Small intestine (tissue), 7 donors: ENCODE measurements around the gene WEE1. TPM values are rescaled to one million over a fixed set of nuclear protein-coding genes. Genes with fewer than 3 reads are reported as not detected.
"Not testable (repeated sequence)": the region's sequence is repeated elsewhere in the genome, so short reads cannot be mapped to it uniquely, and the experiment has no call there.

Source experiments
- DNase-seq, 2 donors: peaks; one replicate each; pipeline versions ENCODE4 v3.0.0 to v3.0.0-alpha.2; 2013
- FAIRE-seq: peaks from 2 replicates; lab custom pipeline; 2012; peaks lifted over from hg19 to GRCh38; lab: Jason Lieb, UNC
- H3K27ac ChIP-seq, 3 donors: one replicate each; pipeline ENCODE4 v1.5.1; 2013; ENCODE audit warnings: low read length in 2 of 3, mild to moderate bottlenecking in 2 of 3, control low read depth in 1 of 3, inconsistent platforms in 1 of 3, low read depth in 1 of 3, moderate library complexity in 1 of 3
- H3K27me3 ChIP-seq, 3 donors: one replicate each; pipeline ENCODE4 v1.6.1; 2013; ENCODE audit warnings: low read length in 3 of 3, inconsistent platforms in 1 of 3; ENCODE audit not compliant: control insufficient read depth in 3 of 3, insufficient read depth in 3 of 3
- H3K36me3 ChIP-seq, 3 donors: one replicate each; pipeline ENCODE4 v1.6.1; 2013; ENCODE audit warnings: low read length in 3 of 3, inconsistent platforms in 1 of 3, low read depth in 1 of 3, mild to moderate bottlenecking in 1 of 3, moderate library complexity in 1 of 3; ENCODE audit not compliant: control insufficient read depth in 3 of 3, insufficient read depth in 2 of 3
- H3K4me1 ChIP-seq, 3 donors: one replicate each; pipeline ENCODE4 v1.6.1; 2013; ENCODE audit warnings: low read length in 2 of 3, inconsistent platforms in 1 of 3, low read depth in 1 of 3, mild to moderate bottlenecking in 1 of 3, moderate library complexity in 1 of 3; ENCODE audit not compliant: control insufficient read depth in 3 of 3, insufficient read depth in 2 of 3
- H3K4me3 ChIP-seq, 3 donors: one replicate each; pipeline ENCODE4 v1.5.1; 2013; ENCODE audit warnings: low read length in 3 of 3, control low read depth in 1 of 3, inconsistent platforms in 1 of 3, low read depth in 1 of 3, mild to moderate bottlenecking in 1 of 3, moderate library complexity in 1 of 3
- H3K9me3 ChIP-seq, 2 donors: one replicate each; pipeline ENCODE4 v1.6.1; 2013; ENCODE audit warnings: low read depth in 1 of 2, low read length in 1 of 2; ENCODE audit not compliant: control insufficient read depth in 2 of 2, insufficient read depth in 1 of 2
- WGBS, 3 donors: extraction: QIAGEN DNeasy Blood & Tissue Kit; methylation state at CpG; one replicate each; pipeline ENCODE4 v1.1.7; 2013; 5-methylcytosine and 5-hydroxymethylcytosine counted together
- polyA plus RNA-seq, 4 donors: library from polyadenylated mRNA; stranded (reverse) in 3 of 4; unstranded in 1 of 4; fragments of 200-250 nt in 3 of 4; fragments of 120-200 nt in 1 of 4; gene quantifications; one replicate each; pipeline versions ENCODE4 v1.2.1 to v1.2.3, GENCODE V29; 2013
- donor health status: healthy with polysubstance abuse.
- donor health status: control.
- donor health status: control.
- donor health status: Bipolar disorder and iron deficiency.
- donor health status: healthy.

WEE1 gene
- polyA plus RNA-seq, 4 donors: 4.6 to 71.3 (median 8.0) TPM

DNA sequence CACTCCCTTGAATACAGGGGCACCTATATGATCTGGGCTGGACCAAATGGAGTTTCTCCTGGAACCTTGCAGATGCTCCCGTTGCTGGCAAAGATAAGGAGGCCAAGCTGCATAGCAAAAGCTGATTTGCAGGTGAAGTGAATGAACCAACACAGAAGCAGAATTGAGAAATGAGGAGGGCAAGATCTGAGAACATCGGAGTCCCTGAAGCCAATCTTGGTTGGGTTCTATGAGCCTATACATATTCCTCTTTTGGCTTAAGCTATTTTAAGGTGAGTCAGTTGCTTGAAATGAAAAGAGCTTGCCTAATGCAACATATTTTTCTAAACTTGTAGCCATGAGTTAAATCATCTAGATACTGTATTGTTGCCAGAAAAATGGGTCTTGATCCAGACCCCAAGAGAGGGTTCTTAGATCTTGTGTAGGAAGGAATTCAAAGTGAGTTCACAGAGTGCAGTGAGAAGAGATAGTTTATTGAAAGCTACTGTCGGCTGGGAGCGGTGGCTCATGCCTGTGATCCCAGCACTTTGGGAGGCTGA, 23.5 kb downstream of the WEE1 start:
- WGBS, 3 donors: 77 to 84% (median 77%) methylated on average over 4 of the region's 4 CpGs
- DNase-seq: no peak

DNA sequence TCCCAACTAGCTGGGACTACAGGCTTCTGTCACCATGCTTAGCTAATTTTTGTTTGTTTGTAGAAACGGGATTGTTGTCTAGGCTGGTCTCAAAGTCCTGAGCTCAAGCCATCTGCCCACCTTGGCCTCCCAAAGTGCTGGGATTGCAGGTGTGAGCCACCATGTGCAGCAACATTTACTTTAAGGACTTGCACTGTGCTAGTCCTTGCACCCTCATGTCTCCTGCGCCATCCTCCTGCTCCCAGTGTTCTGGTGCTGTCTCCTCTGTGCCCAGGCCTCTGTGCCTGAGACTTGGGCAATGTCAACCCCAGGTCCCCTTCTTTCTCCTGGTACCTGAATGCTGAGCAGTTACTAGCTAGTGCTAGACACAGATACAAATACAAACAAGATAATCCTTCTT, 26.7 kb downstream of the WEE1 start:
- no peak overlapping the region for H3K27ac ChIP-seq
- H3K4me1 ChIP-seq: peaks cover 0 to 9% (median 3%) of the 10 kb centered on the region in 3 donors
- FAIRE-seq: no peak
- 67 to 87% (median 69%) methylated on average over 2 of the region's 2 CpGs for WGBS, 3 donors
- H3K4me3 ChIP-seq: no peak overlapping the region
- H3K27me3 ChIP-seq: no peaks in the 10 kb centered on the region
- no peaks in the 10 kb centered on the region for H3K36me3 ChIP-seq
- DNase-seq: no peak
- H3K9me3 ChIP-seq: no peaks in the 10 kb centered on the region

More for the DNA sequence above, 23.5 kb downstream of the WEE1 start:
- Histone ChIP-seq H3K4me1 (peaks cover 0 to 9% (median 3%) of the 10 kb centered on the region in 3 donors), H3K9me3 (no peaks in the 10 kb centered on the region), H3K27ac (no peak overlapping the region), H3K36me3 (no peaks in the 10 kb centered on the region), H3K27me3 (no peaks in the 10 kb centered on the region), H3K4me3 (no peak overlapping the region)
- no peak for FAIRE-seq

DNA sequence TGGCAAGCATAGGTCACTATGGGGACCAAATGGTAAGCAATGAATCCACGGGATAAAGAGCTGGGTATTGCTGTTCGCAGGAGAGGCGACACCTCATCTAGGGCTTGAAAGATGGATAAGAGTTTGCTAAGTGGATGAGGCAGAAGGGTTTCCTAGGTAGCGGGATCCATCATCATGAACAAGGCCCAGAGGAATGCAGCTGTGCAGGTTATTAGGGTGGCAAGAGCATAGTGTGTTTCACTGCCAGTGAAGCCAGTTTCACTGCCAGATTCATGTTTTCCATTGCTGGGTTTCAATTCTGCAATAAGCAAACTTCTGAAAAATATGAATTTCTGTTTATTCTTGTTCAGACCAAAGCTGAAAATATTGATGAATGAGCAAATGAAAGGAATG, 27.2 kb downstream of the WEE1 start:
- H3K27ac ChIP-seq: no peak overlapping the region
- 91 to 92% (median 91%) methylated on average over 4 of the region's 4 CpGs for WGBS, 3 donors
- no peak overlapping the region for H3K4me3 ChIP-seq
- no peak for FAIRE-seq
- H3K4me1 ChIP-seq: peaks cover 0 to 9% (median 3%) of the 10 kb centered on the region in 3 donors
- no peaks in the 10 kb centered on the region for H3K9me3 ChIP-seq
- DNase-seq: no peak
- H3K36me3 ChIP-seq: no peaks in the 10 kb centered on the region
- H3K27me3 ChIP-seq: no peaks in the 10 kb centered on the region

DNA sequence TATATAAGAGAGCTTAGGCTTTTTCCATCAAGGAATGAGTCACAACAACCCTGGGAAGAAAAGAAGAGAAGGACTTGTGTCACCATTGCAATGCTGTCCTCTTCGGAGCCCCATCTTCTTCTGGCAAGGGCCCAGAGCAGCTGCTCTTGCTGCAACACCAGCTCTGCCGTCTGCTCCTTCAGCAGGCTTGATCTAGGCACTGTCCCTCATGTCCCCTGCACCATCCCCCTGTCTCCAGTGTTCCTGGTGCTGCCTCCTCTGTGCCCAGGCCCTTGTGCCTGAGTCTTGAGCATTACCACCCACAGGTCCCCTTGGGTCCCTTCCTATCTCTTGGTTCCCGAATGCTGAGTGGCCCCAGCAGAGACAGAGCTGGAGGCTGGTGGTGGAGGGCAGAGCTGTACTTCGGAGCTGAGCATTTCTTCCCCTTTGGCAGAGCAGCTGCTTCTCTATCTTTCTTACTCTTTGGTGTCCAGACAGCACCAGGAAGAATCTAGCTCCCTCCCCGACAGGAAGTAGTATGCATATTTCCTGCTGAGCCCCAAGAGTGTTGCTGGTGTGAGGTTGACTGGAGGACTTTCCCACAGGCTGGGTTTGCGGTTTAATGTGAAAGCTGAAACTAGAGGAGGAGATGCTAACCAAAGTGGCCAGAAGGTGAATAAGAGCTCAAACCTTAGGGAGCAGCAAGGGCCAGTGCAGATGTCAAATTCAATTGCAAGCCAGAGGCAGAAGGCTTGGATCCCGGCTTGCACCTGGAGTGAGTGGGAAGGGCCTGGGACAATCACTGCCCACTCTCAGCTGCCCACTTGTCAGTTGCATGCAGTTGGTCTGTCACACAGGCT, 27.8 kb downstream of the WEE1 start:
- H3K27ac ChIP-seq: peak overlapping the region in 2 of 3 donors; percentile 33 to 90
- H3K27me3 ChIP-seq: peaks cover 0 to 2% (median 0%) of the 10 kb centered on the region in 3 donors
- 41 to 53% (median 51%) methylated on average over 7 of the region's 7 CpGs for WGBS, 3 donors
- FAIRE-seq (no peak), DNase-seq (peak in 1 of 2 donors; percentile 37)
- H3K9me3 ChIP-seq: no peaks in the 10 kb centered on the region
- peaks cover 0 to 9% (median 3%) of the 10 kb centered on the region in 3 donors for H3K4me1 ChIP-seq
- no peak overlapping the region for H3K4me3 ChIP-seq
- no peaks in the 10 kb centered on the region for H3K36me3 ChIP-seq

DNA sequence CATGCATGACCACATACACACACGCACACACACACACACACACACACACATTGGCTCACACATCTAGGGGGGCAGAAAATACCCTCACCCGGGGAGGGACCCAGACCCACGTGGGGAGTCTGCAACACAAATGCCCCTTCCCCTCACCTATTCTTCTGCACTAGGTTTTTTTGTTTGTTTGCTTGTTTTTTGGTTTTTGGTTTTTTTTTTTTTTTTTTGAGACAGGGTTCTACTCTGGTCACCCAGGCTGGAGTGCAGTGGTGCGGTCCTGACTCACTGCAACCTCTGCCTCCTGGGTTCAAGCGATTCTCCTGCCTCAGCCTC, 28.4 kb downstream of the WEE1 start:
- H3K4me3 ChIP-seq: no peak overlapping the region
- H3K9me3 ChIP-seq: no peaks in the 10 kb centered on the region
- FAIRE-seq (no peak), DNase-seq (no peak)
- WGBS, 3 donors: 62 to 77% (median 75%) methylated on average over 5 of the region's 5 CpGs
- no peaks in the 10 kb centered on the region for H3K36me3 ChIP-seq
- peak overlapping the region in 1 of 3 donors; percentile 90 for H3K27ac ChIP-seq
- H3K4me1 ChIP-seq: peaks cover 0 to 10% (median 3%) of the 10 kb centered on the region in 3 donors
- H3K27me3 ChIP-seq: peaks cover 0 to 2% (median 0%) of the 10 kb centered on the region in 3 donors

GRCh38 chr11:9603214-9603613, 29.7 kb downstream of the WEE1 start:
- not testable (repeated sequence) for H3K4me3 ChIP-seq, H3K27me3 ChIP-seq, H3K36me3 ChIP-seq, H3K27ac ChIP-seq, FAIRE-seq, H3K9me3 ChIP-seq, DNase-seq
- H3K4me1 ChIP-seq: peaks cover 3 to 17% (median 3%) of the 10 kb centered on the region in 3 donors
- WGBS, 3 donors: 95 to 97% (median 96%) methylated on average over 14 of the region's 14 CpGs

DNA sequence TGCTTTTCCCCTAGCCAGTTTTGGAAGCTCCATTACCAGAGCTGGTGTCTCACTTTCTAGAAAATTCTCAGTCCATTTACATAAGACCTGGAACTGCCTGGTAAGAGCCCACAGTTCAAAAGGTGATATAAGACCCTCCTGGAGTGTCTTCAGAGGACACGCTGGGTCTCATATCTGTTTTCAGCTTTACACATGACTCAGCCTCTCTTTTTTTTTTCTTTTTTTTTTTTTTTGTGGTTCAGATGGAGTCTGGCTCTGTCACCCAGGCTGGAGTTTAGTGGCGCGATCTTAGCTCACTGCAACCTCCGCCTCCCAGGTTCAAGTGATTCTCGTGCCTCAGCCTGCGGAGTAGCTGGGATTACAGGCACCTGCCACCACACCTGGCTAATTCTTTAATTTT, 30.7 kb downstream of the WEE1 start:
- no peaks in the 10 kb centered on the region for H3K9me3 ChIP-seq
- peaks cover 0 to 2% (median 0%) of the 10 kb centered on the region in 3 donors for H3K27me3 ChIP-seq
- DNase-seq (no peak), FAIRE-seq (no peak)
- H3K4me1 ChIP-seq: peaks cover 3 to 17% (median 3%) of the 10 kb centered on the region in 3 donors
- H3K4me3 ChIP-seq: no peak overlapping the region
- WGBS, 3 donors: 71 to 88% (median 81%) methylated on average over 6 of the region's 6 CpGs
- no peak overlapping the region for H3K27ac ChIP-seq
- H3K36me3 ChIP-seq: no peaks in the 10 kb centered on the region

- H3K9me3 ChIP-seq: no peaks in the 10 kb centered on the region
- H3K4me3 ChIP-seq: no peak overlapping the region
- H3K27me3 ChIP-seq: peaks cover 0 to 2% (median 0%) of the 10 kb centered on the region in 3 donors
- no peak for DNase-seq
- no peaks in the 10 kb centered on the region for H3K36me3 ChIP-seq
- H3K4me1 ChIP-seq: peaks cover 3 to 17% (median 3%) of the 10 kb centered on the region in 3 donors
- 92 to 94% (median 93%) methylated on average over 5 of the region's 5 CpGs for WGBS, 3 donors
- no peak overlapping the region for H3K27ac ChIP-seq
- FAIRE-seq: no peak
Observed at GRCh38 chr11:9605742-9606141, 32.3 kb downstream of the WEE1 start.
